GM12878 (cell line): ENCODE measurements around the gene SHB. TPM values are rescaled to one million over a fixed set of nuclear protein-coding genes. Genes with fewer than 3 reads are reported as not detected.

Experiments
- ATAC-seq: fragments of 200-7000 bp; cut with Tn5 transposase; 3 replicates; pipeline ENCODE4 v1.9.1; 2020; ENCODE audit warnings: mild to moderate bottlenecking, moderate library complexity
- BruUV-seq: library from RNA; stranded (reverse); fragments of 400-500 nt; replicated peaks from 2 replicates; lab custom pipeline; 2021; lab: Mats Ljungman, UMichigan
- CTCF ChIA-PET: fragments of 300-600 bp; sonication (Branson Sonifier 250); formaldehyde crosslinking; extraction: SDS; loops from one replicate; lab custom pipeline; 2021; ENCODE audit warnings: inconsistent platforms; lab: Yijun Ruan, JAX
- POLR2A ChIA-PET: fragments of 350-600 bp; formaldehyde crosslinking; extraction: SDS; loops from one replicate; lab custom pipeline; 2021; ENCODE audit warnings: inconsistent platforms; lab: Charles Lee
- RAD21 ChIA-PET: fragments of 300-600 bp; sonication (Branson Sonifier 250); formaldehyde crosslinking; loops from one replicate; lab custom pipeline; 2023; ENCODE audit warnings: antibody characterized with exemption; ENCODE audit not compliant: unreplicated experiment; lab: Charles Lee
- SMC1A ChIA-PET: fragments of 300-600 bp; sonication (Branson Sonifier 250); formaldehyde crosslinking; loops from one replicate; lab custom pipeline; 2023; ENCODE audit not compliant: unreplicated experiment, uncharacterized antibody; lab: Charles Lee
- DNase-seq: peaks from one replicate; pipeline ENCODE4 v3.0.0-alpha.2; 2011; ENCODE audit warnings: low read depth, low spot score
- FAIRE-seq: peaks from 3 replicates; lab custom pipeline; 2011; peaks lifted over from hg19 to GRCh38; lab: Jason Lieb, UNC
- H2AFZ ChIP-seq: 2 replicates; pipeline ENCODE4 v1.6.0; 2011; ENCODE audit warnings: low read depth, low read length, control low read depth; ENCODE audit not compliant: control insufficient read depth
- H3K27ac ChIP-seq: 2 replicates; pipeline ENCODE4 v1.5.1; 2011; ENCODE audit warnings: control low read depth; ENCODE audit not compliant: control insufficient read depth, insufficient read depth
- H3K27me3 ChIP-seq, 2 experiments: replicated peaks in 1 of 2; 2 replicates each; pipeline versions ENCODE4 v1.6.0 to v1.6.1; 2011; ENCODE audit warnings: low read length in 1 of 2; ENCODE audit not compliant: control insufficient read depth in 2 of 2, insufficient read depth in 2 of 2
- H3K36me3 ChIP-seq, 2 experiments: 2 replicates each; pipeline ENCODE4 v1.5.1; 2011; ENCODE audit warnings: low read length in 1 of 2; ENCODE audit not compliant: control insufficient read depth in 2 of 2, insufficient read depth in 2 of 2
- H3K4me1 ChIP-seq: 2 replicates; pipeline ENCODE4 v1.6.1; 2011; ENCODE audit warnings: mild to moderate bottlenecking, low read length, moderate library complexity, mixed read lengths; ENCODE audit not compliant: control insufficient read depth, insufficient read depth
- H3K4me2 ChIP-seq: 2 replicates; pipeline ENCODE4 v1.6.0; 2011; ENCODE audit warnings: control low read depth; ENCODE audit not compliant: control insufficient read depth, insufficient read depth
- H3K4me3 ChIP-seq: fragments of 200-600 bp; sonication (generic); 2 replicates; pipeline ENCODE4 v1.5.1; 2016
- H3K79me2 ChIP-seq: 2 replicates; pipeline ENCODE4 v1.6.0; 2011; ENCODE audit warnings: low read length; ENCODE audit not compliant: control insufficient read depth, insufficient read depth
- H3K9ac ChIP-seq: 2 replicates; pipeline ENCODE4 v1.8.0; 2011; ENCODE audit warnings: low read length, control low read depth, mixed read lengths; ENCODE audit not compliant: control insufficient read depth, insufficient read depth
- H3K9me3 ChIP-seq: replicated peaks from 3 replicates; pipeline ENCODE4 v1.5.1; 2011; ENCODE audit warnings: mild to moderate bottlenecking, low read length; ENCODE audit not compliant: control insufficient read depth, insufficient read depth
- H4K20me1 ChIP-seq: 2 replicates; pipeline ENCODE4 v1.6.0; 2011; ENCODE audit not compliant: control insufficient read depth, insufficient read depth
- FOXK2 ChIP-seq: fragments of 450-650 bp; IDR thresholded peaks from 2 replicates; pipeline ENCODE4 v1.6.1; 2017; ENCODE audit warnings: mild to moderate bottlenecking, moderate library complexity
- GATAD2B ChIP-seq: fragments of 450-650 bp; conservative IDR thresholded peaks from 2 replicates; pipeline ENCODE4 v1.6.1; 2017; ENCODE audit warnings: low read depth, mild to moderate bottlenecking, moderate library complexity
- SIX5 ChIP-seq: IDR thresholded peaks from 2 replicates; pipeline ENCODE4 v1.6.1; 2011; ENCODE audit warnings: mild to moderate bottlenecking, low read depth, low read length, moderate library complexity; ENCODE audit not compliant: severe bottlenecking
- SMC3 ChIP-seq: IDR thresholded peaks from 2 replicates; pipeline ENCODE4 v1.6.1; 2011; ENCODE audit warnings: low read length, improper control_type of control experiment, borderline replicate concordance
- ZNF592 ChIP-seq: fragments of 450-650 bp; IDR thresholded peaks from 2 replicates; pipeline ENCODE4 v1.6.1; 2017; ENCODE audit warnings: mild to moderate bottlenecking, moderate library complexity
- WGBS: methylation state at CpG from one replicate; pipeline ENCODE4 v1.1.6; 2016; ENCODE audit warnings: low lambda C conversion rate; ENCODE audit not compliant: insufficient replicate concordance, insufficient coverage; ENCODE audit errors: missing lambda C conversion rate; 5-methylcytosine and 5-hydroxymethylcytosine counted together
- in situ Hi-C: fragments of 300-500 bp; cut with MboI; formaldehyde crosslinking; loops from 9 replicates; pipeline ENCODE4 v1.14.3; 2018; ENCODE audit warnings: mixed read lengths
- intact Hi-C: fragments of 100-400 bp; cut with micrococcal nuclease; formaldehyde crosslinking; loops from one replicate; pipeline ENCODE4 v1.14.2; 2022; ENCODE audit not compliant: unreplicated experiment
- polyA plus RNA-seq, 11 experiments: library from polyadenylated mRNA; depleted of rRNA in 4 of 11; unstranded in 6 of 11; stranded (reverse) in 5 of 11; fragments of >200 nt; fragmentation: Nextera tagmentation in 4 of 11; fragmentation: Illumina TruSeq in 1 of 11; extraction: Ambion mirVana in 4 of 11; extraction: Trizol in 1 of 11; gene quantifications; 1 replicate in 1 of 11; 2 replicates in 10 of 11; pipeline versions ENCODE4 v1.2.1 to v1.2.3, GENCODE V29; 2011 to 2016; ENCODE audit warnings: inconsistent platforms in 2 of 11, missing spikeins in 2 of 11, low read depth in 1 of 11
- total RNA-seq, 4 experiments: library from RNA; depleted of rRNA in 3 of 4; stranded (reverse); fragments of >200 nt in 3 of 4; fragmentation: Illumina TruSeq in 1 of 4; extraction: Trizol in 1 of 4; gene quantifications; 2 replicates each; pipeline versions ENCODE4 v1.2.1 to v1.2.3, GENCODE V29; 2013 to 2021
- TF ChIP-seq, protein P1 (sequence below): IDR thresholded peaks from 2 replicates; pipeline ENCODE4 v1.6.1; 2011; ENCODE audit warnings: borderline replicate concordance, low read depth, mild to moderate bottlenecking, moderate library complexity, mixed read lengths, low read length; ENCODE audit not compliant: insufficient read depth; ENCODE audit errors: extremely low read length
- TF ChIP-seq, protein P2 (sequence below): fragments of 450-650 bp; IDR thresholded peaks from 2 replicates; pipeline ENCODE4 v1.6.1; 2017; ENCODE audit warnings: low read depth, mild to moderate bottlenecking, moderate library complexity

The SHB gene
- total and polyA plus RNA-seq, 10 of the 15 experiments (the other 5 are each of a cell fraction or from before 2014, with no cell fraction given), result 0.29 to 6.2 (median 1.3) TPM

- no peak for DNase-seq
- Histone ChIP-seq H3K36me3 (no peaks in the 10 kb centered on the region), H2AFZ (no peak overlapping the region), H3K4me1 (peaks cover 55% of the 10 kb centered on the region), H3K79me2 (no peaks in the 10 kb centered on the region), H3K4me3 (no peak overlapping the region), H3K9ac (no peak overlapping the region), H3K27me3 (no peaks in the 10 kb centered on the region), H4K20me1 (no peaks in the 10 kb centered on the region), H3K4me2 (no peak overlapping the region), H3K9me3 (no peaks in the 10 kb centered on the region), H3K27ac (no peak overlapping the region)
- FAIRE-seq, result no peak
- ChIA-PET SMC1A (interaction anchor here (0.5 to 3.8 kb wide), 5 partner anchors 11 to 74 kb away, joined by 3 to 23 read pairs (median 3); no protein-coding TSS in a partner anchor), POLR2A (no interaction called here), RAD21 (interaction anchor here (1.4 to 4.0 kb wide), 6 partner anchors 41 to 93 kb away, joined by 4 to 23 read pairs (median 6); no protein-coding TSS in a partner anchor), CTCF (interaction anchor here (1.8 kb wide), 1 partner anchor 34 kb away, joined by 4 read pairs; no protein-coding TSS in a partner anchor)
- in situ Hi-C loops, result loop anchor here (25.0 kb wide), 1 partner anchor 1059 kb away; no protein-coding TSS in a partner anchor
- TF ChIP-seq GATAD2B (no peak), FOXK2 (no peak), SMC3 (no peak), SIX5 (no peak), ZNF592 (no peak)
- TF ChIP-seq, protein P1, sequence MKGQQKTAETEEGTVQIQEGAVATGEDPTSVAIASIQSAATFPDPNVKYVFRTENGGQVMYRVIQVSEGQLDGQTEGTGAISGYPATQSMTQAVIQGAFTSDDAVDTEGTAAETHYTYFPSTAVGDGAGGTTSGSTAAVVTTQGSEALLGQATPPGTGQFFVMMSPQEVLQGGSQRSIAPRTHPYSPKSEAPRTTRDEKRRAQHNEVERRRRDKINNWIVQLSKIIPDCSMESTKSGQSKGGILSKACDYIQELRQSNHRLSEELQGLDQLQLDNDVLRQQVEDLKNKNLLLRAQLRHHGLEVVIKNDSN, result no peak
- TF ChIP-seq, protein P2, sequence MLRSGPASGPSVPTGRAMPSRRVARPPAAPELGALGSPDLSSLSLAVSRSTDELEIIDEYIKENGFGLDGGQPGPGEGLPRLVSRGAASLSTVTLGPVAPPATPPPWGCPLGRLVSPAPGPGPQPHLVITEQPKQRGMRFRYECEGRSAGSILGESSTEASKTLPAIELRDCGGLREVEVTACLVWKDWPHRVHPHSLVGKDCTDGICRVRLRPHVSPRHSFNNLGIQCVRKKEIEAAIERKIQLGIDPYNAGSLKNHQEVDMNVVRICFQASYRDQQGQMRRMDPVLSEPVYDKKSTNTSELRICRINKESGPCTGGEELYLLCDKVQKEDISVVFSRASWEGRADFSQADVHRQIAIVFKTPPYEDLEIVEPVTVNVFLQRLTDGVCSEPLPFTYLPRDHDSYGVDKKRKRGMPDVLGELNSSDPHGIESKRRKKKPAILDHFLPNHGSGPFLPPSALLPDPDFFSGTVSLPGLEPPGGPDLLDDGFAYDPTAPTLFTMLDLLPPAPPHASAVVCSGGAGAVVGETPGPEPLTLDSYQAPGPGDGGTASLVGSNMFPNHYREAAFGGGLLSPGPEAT, result no peak
- no TSS peak for BruUV-seq
- ATAC-seq, result no peak
- intact Hi-C loops, result no loop called here
- WGBS, result 82% methylated on average over 5 of the region's 5 CpGs
Observed at GRCh38 chr9:37995961-37996818, 72.8 kb downstream of the SHB start.
